ENCODE results near the gene CORIN.

GRCh38 chr4:47750788-47751187 is 87.1 kb downstream of the CORIN start:
- no peak for TF ChIP-seq POLR2A (IDR thresholded peaks at IDR 0.05)
- TF ChIP-seq, protein P1, sequence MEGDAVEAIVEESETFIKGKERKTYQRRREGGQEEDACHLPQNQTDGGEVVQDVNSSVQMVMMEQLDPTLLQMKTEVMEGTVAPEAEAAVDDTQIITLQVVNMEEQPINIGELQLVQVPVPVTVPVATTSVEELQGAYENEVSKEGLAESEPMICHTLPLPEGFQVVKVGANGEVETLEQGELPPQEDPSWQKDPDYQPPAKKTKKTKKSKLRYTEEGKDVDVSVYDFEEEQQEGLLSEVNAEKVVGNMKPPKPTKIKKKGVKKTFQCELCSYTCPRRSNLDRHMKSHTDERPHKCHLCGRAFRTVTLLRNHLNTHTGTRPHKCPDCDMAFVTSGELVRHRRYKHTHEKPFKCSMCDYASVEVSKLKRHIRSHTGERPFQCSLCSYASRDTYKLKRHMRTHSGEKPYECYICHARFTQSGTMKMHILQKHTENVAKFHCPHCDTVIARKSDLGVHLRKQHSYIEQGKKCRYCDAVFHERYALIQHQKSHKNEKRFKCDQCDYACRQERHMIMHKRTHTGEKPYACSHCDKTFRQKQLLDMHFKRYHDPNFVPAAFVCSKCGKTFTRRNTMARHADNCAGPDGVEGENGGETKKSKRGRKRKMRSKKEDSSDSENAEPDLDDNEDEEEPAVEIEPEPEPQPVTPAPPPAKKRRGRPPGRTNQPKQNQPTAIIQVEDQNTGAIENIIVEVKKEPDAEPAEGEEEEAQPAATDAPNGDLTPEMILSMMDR (IDR thresholded peaks at IDR 0.05): no peak

Data from breast epithelium (tissue), 3 donors.